ENCODE measurements around the gene ENTREP1. TPM values are rescaled to one million over a fixed set of nuclear protein-coding genes. Genes with fewer than 3 reads are reported as not detected.
"Not testable (repeated sequence)": the region's sequence is repeated elsewhere in the genome, so short reads cannot be mapped to it uniquely, and the experiment has no call there.

Gene ENTREP1
- total and polyA plus RNA-seq, 5 experiments from 2014 or later = not detected

- H3K4me1 Mint-ChIP-seq, H3K36me3 Mint-ChIP-seq, H3K27ac Mint-ChIP-seq, H3K4me3 Mint-ChIP-seq, DNase-seq, POLR2A ChIA-PET, ATAC-seq: not testable (repeated sequence)
- Mint-ChIP-seq H3K27me3 (peaks cover 7 to 16% (median 11%) of the 10 kb centered on the region in 5 donors), H3K9me3 (peaks cover 0 to 11% (median 2%) of the 10 kb centered on the region in 9 donors)
These were observed 18.0 kb upstream of the ENTREP1 start for GRCh38 chr9:69306895-69307445.

GRCh38 chr9:69307446-69308205, 17.4 kb upstream of the ENTREP1 start:
- Mint-ChIP-seq H3K36me3 (peaks cover 0 to 6% (median 2%) of the 10 kb centered on the region in 3 donors), H3K9me3 (peaks cover 0 to 16% (median 8%) of the 10 kb centered on the region in 9 donors), H3K4me3 (no peak overlapping the region), H3K4me1 (no peaks in the 10 kb centered on the region), H3K27me3 (peaks cover 7 to 16% (median 12%) of the 10 kb centered on the region in 5 donors), H3K27ac (no peak overlapping the region)
- no peak for DNase-seq
- ATAC-seq = no peak
- POLR2A ChIA-PET = no interaction called here

GRCh38 chr9:69308206-69308931, 16.6 kb upstream of the ENTREP1 start:
- peaks cover 0 to 17% (median 11%) of the 10 kb centered on the region in 9 donors for H3K9me3 Mint-ChIP-seq
- no peaks in the 10 kb centered on the region for H3K4me1 Mint-ChIP-seq
- ATAC-seq (no peak), DNase-seq (no peak)
- peaks cover 7 to 14% (median 12%) of the 10 kb centered on the region in 5 donors for H3K27me3 Mint-ChIP-seq
- POLR2A ChIA-PET = no interaction called here
- H3K27ac Mint-ChIP-seq = no peak overlapping the region
- H3K36me3 Mint-ChIP-seq = peaks cover 0 to 10% (median 2%) of the 10 kb centered on the region in 3 donors
- no peak overlapping the region for H3K4me3 Mint-ChIP-seq

- ATAC-seq = no peak
These were observed 11.8 kb upstream of the ENTREP1 start for GRCh38 chr9:69313175-69313574.

GRCh38 chr9:69314547-69314946, 10.5 kb upstream of the ENTREP1 start:
- peaks cover 0 to 28% (median 21%) of the 10 kb centered on the region in 9 donors for H3K9me3 Mint-ChIP-seq
- ATAC-seq = no peak
- H3K4me1 Mint-ChIP-seq = no peaks in the 10 kb centered on the region
- POLR2A ChIA-PET = no interaction called here
- H3K4me3 Mint-ChIP-seq = no peak overlapping the region
- H3K36me3 Mint-ChIP-seq = peaks cover 0 to 18% (median 6%) of the 10 kb centered on the region in 3 donors
- no peak for DNase-seq
- no peak overlapping the region for H3K27ac Mint-ChIP-seq
- peaks cover 12 to 26% (median 14%) of the 10 kb centered on the region in 5 donors for H3K27me3 Mint-ChIP-seq

More at GRCh38 chr9:69313175-69313574, 11.8 kb upstream of the ENTREP1 start:
- H3K27me3 Mint-ChIP-seq = peaks cover 5 to 21% (median 16%) of the 10 kb centered on the region in 5 donors
- no peak overlapping the region for H3K27ac Mint-ChIP-seq
- H3K9me3 Mint-ChIP-seq = peaks cover 0 to 28% (median 21%) of the 10 kb centered on the region in 9 donors
- no peak overlapping the region for H3K4me3 Mint-ChIP-seq
- DNase-seq = no peak
- peaks cover 0 to 18% (median 6%) of the 10 kb centered on the region in 3 donors for H3K36me3 Mint-ChIP-seq
- no peaks in the 10 kb centered on the region for H3K4me1 Mint-ChIP-seq
- POLR2A ChIA-PET = no interaction called here

GRCh38 chr9:69317081-69317480, 7.9 kb upstream of the ENTREP1 start:
- H3K9me3 Mint-ChIP-seq = peaks cover 0 to 21% (median 16%) of the 10 kb centered on the region in 9 donors
- POLR2A ChIA-PET = no interaction called here
- ATAC-seq (no peak), DNase-seq (no peak)
- H3K27me3 Mint-ChIP-seq = peaks cover 9 to 34% (median 14%) of the 10 kb centered on the region in 5 donors
- no peak overlapping the region for H3K4me3 Mint-ChIP-seq
- no peaks in the 10 kb centered on the region for H3K4me1 Mint-ChIP-seq
- H3K36me3 Mint-ChIP-seq = peaks cover 0 to 15% (median 4%) of the 10 kb centered on the region in 3 donors
- H3K27ac Mint-ChIP-seq = no peak overlapping the region

GRCh38 chr9:69317894-69318293, 7.1 kb upstream of the ENTREP1 start:
- DNase-seq (no peak), ATAC-seq (no peak)
- POLR2A ChIA-PET = no interaction called here
- Mint-ChIP-seq H3K9me3 (peaks cover 0 to 14% (median 11%) of the 10 kb centered on the region in 9 donors), H3K4me3 (no peak overlapping the region), H3K27me3 (peaks cover 9 to 33% (median 17%) of the 10 kb centered on the region in 5 donors), H3K4me1 (no peaks in the 10 kb centered on the region), H3K27ac (no peak overlapping the region), H3K36me3 (peaks cover 0 to 12% (median 4%) of the 10 kb centered on the region in 3 donors)

GRCh38 chr9:69319324-69320025, 5.5 kb upstream of the ENTREP1 start:
- no peak for ATAC-seq
- Mint-ChIP-seq H3K27me3 (peaks cover 13 to 35% (median 27%) of the 10 kb centered on the region in 5 donors), H3K36me3 (no peaks in the 10 kb centered on the region), H3K9me3 (peaks cover 0 to 3% (median 0%) of the 10 kb centered on the region in 9 donors), H3K4me1 (peaks cover 0 to 2% (median 1%) of the 10 kb centered on the region in 4 donors), H3K4me3 (no peak overlapping the region), H3K27ac (no peak overlapping the region)
- no peak for DNase-seq
- POLR2A ChIA-PET = no interaction called here

GRCh38 chr9:69322256-69322655, 2.8 kb upstream of the ENTREP1 start:
- POLR2A ChIA-PET = no interaction called here
- Mint-ChIP-seq H3K4me1 (peaks cover 0 to 10% (median 6%) of the 10 kb centered on the region in 4 donors), H3K36me3 (no peaks in the 10 kb centered on the region), H3K27ac (no peak overlapping the region), H3K9me3 (peaks cover 0 to 3% (median 0%) of the 10 kb centered on the region in 9 donors), H3K27me3 (peaks cover 12 to 46% (median 38%) of the 10 kb centered on the region in 5 donors), H3K4me3 (no peak overlapping the region)
- DNase-seq (no peak), ATAC-seq (no peak)

GRCh38 chr9:69323861-69324260, 1.2 kb upstream of the ENTREP1 start:
- H3K4me1 Mint-ChIP-seq = peaks cover 0 to 10% (median 6%) of the 10 kb centered on the region in 4 donors
- H3K9me3 Mint-ChIP-seq = no peaks in the 10 kb centered on the region
- DNase-seq = no peak
- ATAC-seq = no peak
- peak overlapping the region in 1 of 10 donors; percentile 27 for H3K4me3 Mint-ChIP-seq
- POLR2A ChIA-PET = no interaction called here
- no peak overlapping the region for H3K27ac Mint-ChIP-seq
- peaks cover 17 to 43% (median 31%) of the 10 kb centered on the region in 5 donors for H3K27me3 Mint-ChIP-seq
- no peaks in the 10 kb centered on the region for H3K36me3 Mint-ChIP-seq

GRCh38 chr9:69325409-69326212, 596 bp downstream of the ENTREP1 start:
- ATAC-seq = no peak
- no peaks in the 10 kb centered on the region for H3K9me3 Mint-ChIP-seq
- POLR2A ChIA-PET = no interaction called here
- peaks cover 19 to 42% (median 30%) of the 10 kb centered on the region in 5 donors for H3K27me3 Mint-ChIP-seq
- DNase-seq = no peak
- H3K36me3 Mint-ChIP-seq = no peaks in the 10 kb centered on the region
- peaks cover 0 to 10% (median 6%) of the 10 kb centered on the region in 4 donors for H3K4me1 Mint-ChIP-seq
- H3K27ac Mint-ChIP-seq = no peak overlapping the region
- peak overlapping the region in 2 of 10 donors; percentile 10 to 19 for H3K4me3 Mint-ChIP-seq

- no peak for DNase-seq
- Mint-ChIP-seq H3K27me3 (peaks cover 19 to 46% (median 30%) of the 10 kb centered on the region in 5 donors), H3K27ac (no peak overlapping the region), H3K4me3 (no peak overlapping the region), H3K9me3 (no peaks in the 10 kb centered on the region), H3K36me3 (no peaks in the 10 kb centered on the region), H3K4me1 (peaks cover 0 to 10% (median 6%) of the 10 kb centered on the region in 4 donors)
- POLR2A ChIA-PET = no interaction called here
- ATAC-seq = no peak
These were observed 1.2 kb downstream of the ENTREP1 start for GRCh38 chr9:69326261-69326660.
